Measurements from ENCODE around the gene CTR9.
A peak's percentile ranks its signal among the peaks of the same experiment; 100 is the strongest.

Gene CTR9

GRCh38 chr11:10743354-10744000 lies 7.6 kb upstream of the CTR9 start:
- DNase-seq = no peak

- DNase-seq = no peak
Measured at GRCh38 chr11:10744206-10744605, 6.8 kb upstream of the CTR9 start.

GRCh38 chr11:10746871-10747270 lies 4.2 kb upstream of the CTR9 start:
- DNase-seq = no peak

DNA sequence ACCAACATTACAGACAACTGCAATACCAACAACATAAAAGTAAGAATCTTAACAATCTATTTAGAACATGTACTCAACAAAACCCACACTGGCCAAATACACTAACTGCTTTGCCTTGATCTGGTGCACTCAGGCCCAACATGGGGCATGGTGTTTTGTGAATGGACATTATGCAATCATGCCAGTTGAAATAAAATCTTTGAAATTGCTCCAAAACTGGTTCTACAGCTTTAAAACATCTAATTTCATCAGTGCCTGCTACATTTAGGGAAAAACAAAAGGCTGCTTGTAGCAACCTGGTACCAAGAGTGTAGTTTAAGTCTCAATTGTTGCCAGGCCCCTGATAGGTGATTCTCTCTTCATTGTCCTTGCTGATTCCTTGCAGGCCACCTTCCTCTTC lies 3.3 kb upstream of the CTR9 start:
- DNase-seq = no peak

DNA sequence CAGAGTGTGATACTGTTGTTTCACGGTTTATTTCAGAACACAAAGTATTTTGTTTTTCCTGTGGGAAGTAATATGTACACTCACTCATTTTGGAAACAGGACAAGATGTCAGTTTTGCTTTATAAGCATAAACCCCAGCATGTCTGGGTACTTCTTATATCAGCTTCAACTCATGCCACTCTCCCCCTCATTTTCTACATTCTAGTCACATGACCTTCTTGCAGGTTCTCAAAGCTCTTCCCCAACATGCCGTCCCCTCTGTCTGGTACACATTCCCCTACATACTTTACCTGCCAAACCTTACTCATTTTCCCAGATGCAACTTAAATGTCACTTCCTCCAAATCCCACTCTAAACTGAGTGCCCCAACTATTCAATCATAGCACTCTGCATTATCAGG lies 1.6 kb upstream of the CTR9 start:
- DNase-seq = no peak

DNA sequence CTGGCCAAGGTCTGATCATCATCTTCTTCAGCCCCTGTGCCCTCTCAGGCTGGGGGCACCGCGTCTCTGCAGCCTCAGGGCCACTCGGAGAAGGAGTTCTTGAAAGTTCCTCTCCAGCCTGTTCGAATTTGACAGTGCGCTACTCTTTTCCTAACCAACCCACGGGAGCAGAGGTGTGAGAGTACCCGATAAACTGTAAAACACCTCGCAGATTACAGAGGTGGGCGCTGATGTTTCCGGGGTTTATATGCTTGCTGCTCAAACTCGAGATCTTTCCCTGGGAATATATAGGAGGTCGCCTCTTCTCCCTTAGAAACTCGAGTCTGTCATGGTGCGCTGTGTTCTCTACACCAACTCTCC lies 515 bp downstream of the CTR9 start:
- no peak for DNase-seq

DNA sequence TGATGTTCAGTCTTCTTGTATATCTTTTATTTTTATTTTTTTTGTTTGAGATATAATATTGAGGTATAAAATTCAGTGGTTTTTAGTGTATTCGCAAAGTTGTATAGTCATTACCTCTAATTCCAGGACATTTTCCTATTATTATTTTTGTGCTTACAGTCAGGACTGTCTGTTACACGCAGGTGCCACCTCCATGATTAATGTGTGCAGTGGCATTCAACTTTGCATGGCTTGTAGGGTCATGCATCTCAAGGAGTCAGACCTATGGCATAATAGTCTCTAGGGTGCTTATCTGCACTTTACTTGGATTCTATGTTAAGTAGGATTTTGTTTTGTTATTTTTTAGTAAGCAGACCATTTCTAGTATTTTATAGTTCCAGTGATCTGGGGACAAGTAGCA lies 1.0 kb downstream of the CTR9 start:
- no peak for DNase-seq

GRCh38 chr11:10752486-10752885 lies 1.4 kb downstream of the CTR9 start:
- DNase-seq = no peak

DNA sequence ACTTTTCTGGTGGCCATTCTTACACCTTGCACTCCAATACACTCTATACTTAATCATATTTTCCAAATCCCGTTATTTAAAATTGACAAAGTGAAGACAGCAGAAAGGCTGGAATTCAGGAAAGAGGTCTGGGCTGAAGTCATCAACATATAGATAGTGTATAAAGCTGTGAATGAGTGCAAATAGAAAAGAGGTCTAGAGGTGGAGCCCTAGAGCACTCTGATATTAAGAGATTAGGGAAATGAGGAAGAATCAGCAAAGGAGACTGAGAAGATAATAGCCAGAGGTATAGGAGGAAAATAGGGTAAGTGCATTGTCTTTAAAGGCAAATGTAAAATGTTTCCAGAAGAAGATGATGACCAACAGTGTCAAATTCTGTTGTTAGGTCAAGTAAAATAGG lies 7.9 kb downstream of the CTR9 start:
- DNase-seq = no peak

DNA sequence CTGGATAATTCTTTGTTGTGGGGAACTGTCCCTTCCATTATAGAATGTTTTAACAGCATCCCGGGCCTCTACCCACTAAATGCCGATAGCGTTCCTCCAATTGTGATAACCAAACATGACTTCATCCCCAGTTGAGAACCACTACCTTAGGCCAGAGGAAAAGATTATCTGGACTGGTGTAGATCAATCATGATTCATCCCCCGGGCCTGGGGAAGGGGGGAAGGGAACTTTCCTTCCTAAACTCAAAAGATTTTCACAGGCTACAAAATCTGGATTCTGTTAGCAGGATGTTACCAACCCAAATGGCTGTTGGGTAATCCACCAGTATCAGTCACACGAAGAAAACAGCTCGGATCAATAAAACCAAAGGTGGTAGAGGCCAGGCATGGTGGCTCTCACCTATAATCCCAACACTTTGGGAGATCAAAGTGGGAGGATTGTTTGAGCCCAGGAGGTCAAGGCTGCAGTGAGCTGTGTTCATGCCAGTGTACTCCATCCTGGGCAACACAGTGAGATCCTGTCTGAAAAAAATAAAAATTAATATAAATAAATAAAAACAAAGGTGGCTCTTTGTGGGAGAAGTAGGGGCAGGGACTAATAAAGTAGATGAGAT lies 10.1 kb downstream of the CTR9 start:
- DNase-seq = no peak

- no peak for DNase-seq
Measured at GRCh38 chr11:10762185-10762584, 11.1 kb downstream of the CTR9 start.

DNA sequence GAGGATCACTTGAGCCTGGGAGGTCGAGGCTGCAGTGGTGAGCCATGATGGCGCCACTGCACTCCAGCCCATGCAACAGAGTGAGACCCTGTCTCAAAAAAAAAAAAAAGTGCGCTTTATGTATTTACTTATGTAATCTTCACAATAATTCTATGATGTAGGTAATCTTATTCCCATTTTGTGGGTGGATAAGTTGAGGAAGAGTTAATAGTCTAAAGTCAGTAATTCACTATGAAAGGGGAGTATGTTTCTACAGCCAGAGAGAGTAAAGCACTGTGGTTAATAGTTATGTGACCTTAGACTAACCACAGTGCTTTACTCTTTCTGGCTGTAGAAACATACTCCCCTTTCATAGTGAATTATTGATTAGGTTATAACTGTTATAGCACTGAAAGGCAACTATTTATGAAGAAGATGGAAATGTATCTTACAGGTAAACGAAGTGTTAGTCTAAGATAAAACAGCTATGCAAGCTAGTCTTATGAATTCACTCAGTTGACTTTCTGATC lies 11.9 kb downstream of the CTR9 start:
- DNase-seq = no peak

GRCh38 chr11:10763766-10764165 lies 12.7 kb downstream of the CTR9 start:
- no peak for DNase-seq

DNA sequence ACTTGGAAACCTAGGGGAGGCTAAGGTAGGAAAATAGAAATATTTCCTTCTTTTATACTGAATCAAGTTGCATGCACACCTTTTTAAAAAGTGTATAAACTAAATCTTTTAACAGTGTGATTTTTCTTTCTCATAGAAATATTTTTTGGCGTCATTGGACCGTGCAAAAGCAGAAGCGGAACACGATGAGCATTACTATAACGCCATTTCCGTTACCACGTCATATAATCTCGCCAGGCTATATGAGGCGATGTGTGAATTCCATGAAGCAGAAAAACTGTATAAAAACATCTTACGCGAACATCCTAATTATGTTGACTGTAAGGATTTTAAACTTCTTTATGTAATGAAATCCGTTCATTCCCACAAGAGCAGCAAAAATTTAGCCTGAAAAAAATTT lies 13.4 kb downstream of the CTR9 start:
- no peak for DNase-seq

GRCh38 chr11:10770626-10771254 lies 19.7 kb downstream of the CTR9 start:
- peak in 1 of 2 donors; percentile 16 for DNase-seq

GRCh38 chr11:10771457-10771856 lies 20.4 kb downstream of the CTR9 start:
- no peak for DNase-seq

- DNase-seq = no peak
Measured at GRCh38 chr11:10774811-10775210, 23.8 kb downstream of the CTR9 start.

DNA sequence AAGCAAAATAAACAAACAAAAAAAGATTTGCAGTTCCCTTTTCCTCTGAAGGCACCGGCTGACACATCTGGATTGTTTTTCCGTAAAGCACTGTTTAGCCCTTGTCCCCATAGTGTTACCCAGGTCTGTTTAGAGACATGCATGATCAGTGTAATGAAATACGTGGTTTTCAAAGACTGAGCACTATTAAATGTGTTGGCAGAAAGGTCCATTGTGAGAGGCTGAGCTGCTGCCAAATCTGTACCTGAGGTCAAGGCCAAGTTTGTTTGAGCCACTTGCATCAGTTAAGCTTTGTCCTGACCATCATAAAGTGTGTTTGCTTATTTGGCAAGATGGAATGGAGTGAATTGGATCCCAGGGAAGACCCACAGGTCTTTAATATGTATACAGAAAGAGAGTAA lies 26.3 kb downstream of the CTR9 start:
- no peak for DNase-seq

- no peak for DNase-seq
Measured at GRCh38 chr11:10777806-10778205, 26.8 kb downstream of the CTR9 start.

- no peak for DNase-seq
Measured at GRCh38 chr11:10778217-10778970, 27.3 kb downstream of the CTR9 start.

DNA sequence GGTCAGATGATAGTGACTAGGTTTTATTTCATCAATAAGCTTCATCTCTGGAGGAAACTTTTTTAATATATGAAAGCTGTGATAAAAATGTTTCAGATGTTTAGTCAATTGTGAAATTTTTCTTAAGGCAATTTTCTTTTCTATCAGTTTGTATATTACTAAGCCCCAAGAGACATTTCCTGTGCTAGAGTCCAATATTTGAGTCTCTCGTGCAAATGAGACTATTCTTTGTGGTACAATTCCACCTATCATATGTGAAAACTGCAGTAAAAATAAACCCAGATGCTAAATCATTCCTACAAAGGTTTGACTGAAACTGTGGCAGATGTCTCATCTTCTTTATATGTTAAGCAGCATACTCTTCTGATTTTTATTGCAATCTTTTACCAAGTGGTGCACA lies 28.0 kb downstream of the CTR9 start:
- no peak for DNase-seq

- no peak for DNase-seq
Measured at GRCh38 chr11:10780040-10780439, 29.0 kb downstream of the CTR9 start.

DNA sequence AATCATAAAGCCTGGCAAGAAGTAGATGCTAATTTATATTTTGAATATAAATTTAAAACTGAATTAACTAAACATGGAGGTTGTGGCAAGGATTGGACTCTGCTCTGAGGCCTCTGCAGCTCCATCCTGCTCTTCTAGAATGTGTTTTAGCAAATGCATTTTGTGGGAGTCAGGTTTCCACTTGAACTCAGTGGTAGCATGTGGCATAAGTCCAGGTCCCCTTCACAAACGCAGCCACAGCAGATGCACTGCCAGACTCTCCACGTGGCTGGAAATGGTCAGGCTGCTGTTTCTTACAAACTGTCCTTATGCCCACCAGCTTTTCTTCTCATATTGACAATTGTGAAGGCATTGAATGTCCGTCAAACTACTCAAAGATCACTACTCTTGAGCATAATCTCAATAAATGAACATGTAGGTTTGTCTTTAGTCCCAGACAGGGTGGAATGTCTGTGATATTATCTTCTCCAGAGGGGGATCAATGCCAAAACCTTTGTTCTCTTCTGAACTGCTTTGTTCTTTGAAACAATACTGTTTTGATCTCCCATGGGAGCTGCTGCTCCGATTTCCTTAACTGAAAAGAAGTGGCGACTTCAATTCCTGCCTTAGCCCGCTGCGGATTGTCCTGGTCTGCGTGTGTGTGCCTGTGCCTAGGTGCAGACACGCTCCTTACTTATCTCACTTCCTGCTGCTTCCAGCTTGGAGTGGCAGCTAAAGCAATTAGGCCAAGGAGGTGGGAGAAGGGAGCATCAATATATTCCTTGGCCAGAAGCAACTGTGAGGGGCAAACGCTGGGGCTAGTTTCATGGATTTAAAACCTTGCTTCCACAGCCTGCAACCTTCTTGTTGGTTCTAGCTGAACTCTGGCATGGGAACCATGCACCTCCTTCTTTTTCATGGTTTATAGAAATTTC lies 33.4 kb downstream of the CTR9 start:
- DNase-seq = no peak
